H9 (cell line): ENCODE measurements around the gene MBP. TPM values are rescaled to one million over a fixed set of nuclear protein-coding genes. Genes with fewer than 3 reads are reported as not detected.

Experiments
- DNase-seq: peaks from one replicate; pipeline ENCODE4 v3.0.0-alpha.2; 2017
- H2AFZ ChIP-seq: one replicate; pipeline ENCODE4 v1.6.1; 2013; ENCODE audit warnings: mild to moderate bottlenecking, low read length, control low read depth, moderate library complexity
- H2AK5ac ChIP-seq: 2 replicates; pipeline ENCODE4 v1.6.1; 2013; ENCODE audit warnings: low read length, control low read depth, mixed read lengths; ENCODE audit not compliant: insufficient read length
- H2BK120ac ChIP-seq: one replicate; pipeline ENCODE4 v1.6.1; 2013; ENCODE audit warnings: low read depth, mild to moderate bottlenecking, low read length, control low read depth, inconsistent platforms; ENCODE audit not compliant: poor library complexity, severe bottlenecking
- H2BK12ac ChIP-seq: 2 replicates; pipeline ENCODE4 v1.6.1; 2013; ENCODE audit warnings: low read length, control low read depth, mixed read lengths, low read depth; ENCODE audit not compliant: insufficient read length
- H2BK15ac ChIP-seq: 2 replicates; pipeline ENCODE4 v1.6.1; 2013; ENCODE audit warnings: low read depth, low read length, control low read depth
- H2BK20ac ChIP-seq: one replicate; pipeline ENCODE4 v1.6.1; 2013; ENCODE audit warnings: low read depth, mild to moderate bottlenecking, low read length, control low read depth, inconsistent platforms; ENCODE audit not compliant: poor library complexity, severe bottlenecking
- H2BK5ac ChIP-seq: 2 replicates; pipeline ENCODE4 v1.6.1; 2013; ENCODE audit warnings: low read length, control low read depth, mixed read lengths; ENCODE audit not compliant: insufficient read length
- H3K14ac ChIP-seq: 2 replicates; pipeline ENCODE4 v1.6.1; 2013; ENCODE audit warnings: low read length, control low read depth; ENCODE audit not compliant: insufficient read depth
- H3K18ac ChIP-seq: 2 replicates; pipeline ENCODE4 v1.6.1; 2013; ENCODE audit warnings: low read depth, mild to moderate bottlenecking, mixed read lengths, low read length, control low read depth; ENCODE audit not compliant: insufficient read length
- H3K23ac ChIP-seq: 2 replicates; pipeline ENCODE4 v1.6.1; 2013; ENCODE audit warnings: low read length, control low read depth, mixed read lengths, low read depth; ENCODE audit not compliant: insufficient read length
- H3K23me2 ChIP-seq: 2 replicates; pipeline ENCODE4 v1.6.1; 2013; ENCODE audit warnings: low read depth, mild to moderate bottlenecking, mixed read lengths, low read length, control low read depth; ENCODE audit not compliant: insufficient read length, poor library complexity, severe bottlenecking
- H3K27ac ChIP-seq: 2 replicates; pipeline ENCODE4 v1.5.1; 2013; ENCODE audit warnings: low read length, control low read depth, mixed read lengths, low read depth; ENCODE audit not compliant: insufficient read length
- H3K27me3 ChIP-seq: 2 replicates; pipeline ENCODE4 v1.6.1; 2013; ENCODE audit warnings: low read length, control low read depth, inconsistent platforms; ENCODE audit not compliant: insufficient read depth
- H3K4ac ChIP-seq: 2 replicates; pipeline ENCODE4 v1.6.1; 2013; ENCODE audit warnings: low read depth, mild to moderate bottlenecking, control low read depth, inconsistent platforms, low read length, moderate library complexity
- H3K4me1 ChIP-seq: 2 replicates; pipeline ENCODE4 v1.6.1; 2013; ENCODE audit warnings: low read length, control low read depth, inconsistent platforms; ENCODE audit not compliant: insufficient read depth
- H3K4me2 ChIP-seq: 2 replicates; pipeline ENCODE4 v1.6.1; 2013; ENCODE audit warnings: low read length, control low read depth, mixed read lengths; ENCODE audit not compliant: insufficient read length, insufficient read depth
- H3K56ac ChIP-seq: 2 replicates; pipeline ENCODE4 v1.6.1; 2013; ENCODE audit warnings: low read depth, mild to moderate bottlenecking, mixed read lengths, low read length, control low read depth; ENCODE audit not compliant: insufficient read length
- H3K79me1 ChIP-seq: 2 replicates; pipeline ENCODE4 v1.6.1; 2013; ENCODE audit warnings: low read depth, mild to moderate bottlenecking, moderate library complexity, low read length, control low read depth, inconsistent platforms; ENCODE audit not compliant: insufficient read depth, poor library complexity, severe bottlenecking
- H3K79me2 ChIP-seq: 2 replicates; pipeline ENCODE4 v1.6.1; 2013; ENCODE audit warnings: low read length, control low read depth, inconsistent platforms; ENCODE audit not compliant: insufficient read depth
- H3K9ac ChIP-seq: 2 replicates; pipeline ENCODE4 v1.6.1; 2013; ENCODE audit warnings: low read length, control low read depth, mixed read lengths; ENCODE audit not compliant: insufficient read length; ENCODE audit errors: extremely low read depth
- H3K9me3 ChIP-seq: one replicate; pipeline ENCODE4 v1.6.1; 2013; ENCODE audit warnings: low read depth, low read length, inconsistent platforms; ENCODE audit not compliant: control insufficient read depth
- H3T11ph ChIP-seq: one replicate; pipeline ENCODE4 v1.6.1; 2013; ENCODE audit warnings: mild to moderate bottlenecking, low read length, control low read depth, inconsistent platforms
- H4K20me1 ChIP-seq: one replicate; pipeline ENCODE4 v1.6.1; 2013; ENCODE audit not compliant: control insufficient read depth, insufficient read length, insufficient read depth
- H4K5ac ChIP-seq: 2 replicates; pipeline ENCODE4 v1.6.1; 2013; ENCODE audit warnings: low read depth, mild to moderate bottlenecking, mixed read lengths, low read length, control low read depth; ENCODE audit not compliant: insufficient read length
- H4K8ac ChIP-seq: replicated peaks from 2 replicates; pipeline ENCODE4 v1.6.1; 2013; ENCODE audit warnings: low read length, control low read depth, mixed read lengths, low read depth; ENCODE audit not compliant: insufficient read length
- H4K91ac ChIP-seq: 2 replicates; pipeline ENCODE4 v1.6.1; 2013; ENCODE audit warnings: low read depth, mild to moderate bottlenecking, moderate library complexity, mixed read lengths, low read length, control low read depth; ENCODE audit not compliant: insufficient read length
- H3K27ac Mint-ChIP-seq, 3 experiments: 2 replicates in 2 of 3; 3 replicates in 1 of 3; pipeline ENCODE4 v1.8.0; 2020 to 2021; ENCODE audit warnings: mixed read lengths in 3 of 3, mild to moderate bottlenecking in 1 of 3, moderate library complexity in 1 of 3
- H3K27me3 Mint-ChIP-seq: 2 replicates; pipeline ENCODE4 v1.8.0; 2021; ENCODE audit warnings: low read depth, mild to moderate bottlenecking, moderate library complexity, mixed read lengths
- H3K36me3 Mint-ChIP-seq, 3 experiments: 2 replicates in 2 of 3; 3 replicates in 1 of 3; pipeline ENCODE4 v1.8.0; 2020 to 2021; ENCODE audit warnings: low read depth in 3 of 3, mixed read lengths in 3 of 3; ENCODE audit not compliant: insufficient read depth in 1 of 3
- H3K4me1 Mint-ChIP-seq, 2 experiments: 2 replicates each; pipeline ENCODE4 v1.8.0; 2020; ENCODE audit warnings: mixed read lengths in 2 of 2
- H3K4me3 Mint-ChIP-seq, 2 experiments: 2 replicates in 1 of 2; 3 replicates in 1 of 2; pipeline ENCODE4 v1.8.0; 2020 to 2021; ENCODE audit warnings: mild to moderate bottlenecking in 2 of 2, mixed read lengths in 2 of 2, moderate library complexity in 1 of 2
- H3K9me3 Mint-ChIP-seq, 2 experiments: 2 replicates in 1 of 2; 3 replicates in 1 of 2; pipeline ENCODE4 v1.8.0; 2020; ENCODE audit warnings: mild to moderate bottlenecking in 2 of 2, mixed read lengths in 2 of 2, moderate library complexity in 1 of 2
- CTCF ChIP-seq: fragments of 200-600 bp; sonication (generic); conservative IDR thresholded peaks from 3 replicates; pipeline ENCODE4 v1.8.0; 2021; ENCODE audit warnings: antibody characterized with exemption, mild to moderate bottlenecking
- WGBS: extraction: QIAGEN DNeasy Blood & Tissue Kit; methylation state at CpG from one replicate; pipeline ENCODE4 v1.1.7; 2013; ENCODE audit warnings: missing lambda C conversion rate, low lambda C conversion rate, mixed read lengths; ENCODE audit not compliant: insufficient read length; ENCODE audit errors: extremely low coverage; 5-methylcytosine and 5-hydroxymethylcytosine counted together
- total RNA-seq: library from RNA; stranded (reverse); gene quantifications from 2 replicates; pipeline ENCODE4 v1.2.1, GENCODE V29; 2021

The MBP gene
- total RNA-seq, 1 experiment from 2014 or later: 8.6 TPM

GRCh38 chr18:77134611-77135010 lies 2.0 kb upstream of the MBP start:
- H3K27me3 ChIP-seq: peaks cover 2% of the 10 kb centered on the region; the same call in 1 of the 2 replicates
- H3T11ph ChIP-seq: no peak overlapping the region
- no peaks in the 10 kb centered on the region for H3K79me2 ChIP-seq
- no peak overlapping the region for H3K27ac Mint-ChIP-seq
- no peak overlapping the region for H2BK15ac ChIP-seq
- TF ChIP-seq CTCF: no peak
- no peak overlapping the region for H3K27ac ChIP-seq
- no peak overlapping the region for H2AFZ ChIP-seq
- no peak overlapping the region for H4K8ac ChIP-seq
- WGBS: no CpG with 5 or more reads among the region's 4 CpGs
- H3K23ac ChIP-seq: no peak overlapping the region
- H3K9me3 ChIP-seq: no peaks in the 10 kb centered on the region
- no peak overlapping the region for H4K5ac ChIP-seq
- H3K4me3 Mint-ChIP-seq: no peak overlapping the region
- H3K9me3 Mint-ChIP-seq: no peaks in the 10 kb centered on the region; a peak in 2 of 5 replicates
- H2BK20ac ChIP-seq: no peak overlapping the region
- no peak overlapping the region for H3K14ac ChIP-seq
- H3K18ac ChIP-seq: no peak overlapping the region
- H3K23me2 ChIP-seq: peaks cover 14% of the 10 kb centered on the region
- H3K4ac ChIP-seq: no peak overlapping the region
- H2AK5ac ChIP-seq: no peak overlapping the region
- peaks cover 55% of the 10 kb centered on the region for H3K27me3 Mint-ChIP-seq
- H3K36me3 Mint-ChIP-seq: no peaks in the 10 kb centered on the region; a peak in 2 of 7 replicates
- H4K20me1 ChIP-seq: no peaks in the 10 kb centered on the region
- H3K4me2 ChIP-seq: no peak overlapping the region
- H3K4me1 Mint-ChIP-seq: peaks cover 11 to 15% of the 10 kb centered on the region in 2 experiments
- no peak overlapping the region for H2BK5ac ChIP-seq
- H3K79me1 ChIP-seq: no peaks in the 10 kb centered on the region
- H2BK120ac ChIP-seq: no peak overlapping the region
- H3K56ac ChIP-seq: no peak overlapping the region
- no peak overlapping the region for H3K9ac ChIP-seq
- H4K91ac ChIP-seq: no peak overlapping the region
- no peaks in the 10 kb centered on the region for H3K4me1 ChIP-seq
- no peak for DNase-seq
- no peak overlapping the region for H2BK12ac ChIP-seq
